Suppressor macrophage (primary cell): Measurements from ENCODE around the gene BACH2.
"Not testable (repeated sequence)": the region's sequence is repeated elsewhere in the genome, so short reads cannot be mapped to it uniquely, and the experiment has no call there.

Source experiments
- DNase-seq, 4 experiments: peaks; one replicate each; pipeline ENCODE4 v3.0.0-alpha.2; 2020 to 2022
- total RNA-seq, 17 experiments: gene quantifications; one replicate each; lab custom pipeline; 2026; ENCODE audit warnings: mixed read lengths in 6 of 17, inconsistent platforms in 3 of 17; lab: John Stamatoyannopoulos, UW

BACH2 gene
- total RNA-seq: 0.03 to 4.7 (median 0.20) reads per million in 17 experiments

GRCh38 chr6:90296341-90297114 is at the start of gene BACH2:
BACH2 (minus strand) TSS chr6:90296843; CDS start chr6:90008844, 287,999 bp downstream.
- DNase-seq: peak; percentile 89 to 93 (median 92)

DNA sequence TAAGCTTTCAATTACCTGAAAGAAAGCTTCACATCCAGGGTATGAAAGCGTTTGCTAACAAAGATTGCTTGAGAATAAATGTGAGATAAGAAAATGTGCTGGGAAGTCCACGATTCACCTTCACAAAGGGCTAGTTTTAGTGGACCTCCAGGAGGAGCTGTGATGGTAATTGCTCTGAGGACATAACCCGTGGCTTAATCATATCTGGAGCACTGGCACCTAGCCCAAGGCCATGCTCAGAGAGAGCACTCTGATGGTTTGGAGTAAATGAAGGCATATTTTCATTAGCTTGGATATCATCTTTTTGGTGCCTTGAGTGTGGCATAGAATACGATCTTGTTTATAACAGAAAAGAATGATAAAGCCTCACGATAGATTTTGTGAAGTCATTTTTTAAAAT is 46.9 kb upstream of the BACH2 start:
- DNase-seq: no peak

GRCh38 chr6:90338409-90338808 is 41.8 kb upstream of the BACH2 start:
- DNase-seq: no peak

GRCh38 chr6:90336388-90336947 is 39.8 kb upstream of the BACH2 start:
- DNase-seq: no peak

DNA sequence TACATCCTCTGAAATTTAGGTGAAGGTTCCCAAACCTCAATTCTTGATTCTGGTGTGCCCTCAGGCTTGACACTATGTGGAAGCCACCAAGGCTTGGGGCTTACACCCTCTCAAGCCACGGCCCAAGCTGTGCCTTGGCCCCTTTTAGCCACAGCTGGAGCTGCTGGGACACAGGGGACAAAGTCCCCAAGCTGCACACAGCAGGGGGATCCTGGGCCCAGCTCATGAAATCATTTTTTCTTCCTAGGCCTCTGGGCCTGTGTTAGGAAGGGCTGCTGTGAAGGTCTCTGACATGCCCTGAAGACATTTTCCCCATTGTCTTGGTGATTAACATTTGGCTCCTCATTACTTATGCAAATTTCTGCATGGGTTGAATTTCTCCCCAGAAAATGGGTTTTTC is 37.3 kb upstream of the BACH2 start:
- no peak for DNase-seq

GRCh38 chr6:90332978-90333543 is 36.4 kb upstream of the BACH2 start:
- DNase-seq: not testable (repeated sequence)

DNA sequence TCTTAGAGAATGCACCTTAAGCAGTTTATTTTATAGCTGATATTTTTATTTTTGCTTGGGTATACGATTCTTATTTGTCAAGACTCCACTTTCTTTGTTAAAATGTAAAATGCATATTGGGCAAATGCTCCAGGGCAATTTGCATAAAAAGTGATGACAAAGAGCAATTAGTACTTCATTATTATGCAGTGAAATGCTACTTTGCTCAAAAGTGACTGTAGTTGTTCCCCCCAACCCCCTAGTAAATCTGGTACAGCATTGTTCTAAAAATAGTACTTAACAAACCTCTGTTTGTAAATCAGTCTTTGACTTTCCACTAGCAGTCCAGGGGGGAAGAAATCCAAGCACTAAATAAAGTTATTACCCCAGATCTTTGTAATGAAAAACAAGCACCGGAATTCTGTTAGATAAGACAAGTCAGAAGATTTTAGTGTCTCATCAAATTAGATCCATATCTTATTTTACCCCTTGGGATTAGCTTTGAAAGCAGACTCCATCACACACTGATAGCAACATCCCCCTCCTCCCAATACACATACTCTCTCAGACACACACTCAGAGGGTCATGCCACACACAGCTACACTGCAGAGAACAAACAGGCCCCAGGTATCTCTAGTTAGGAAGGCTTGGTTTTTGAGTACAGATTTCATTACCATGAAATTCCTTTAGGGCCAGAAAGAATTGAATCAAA is 32.9 kb upstream of the BACH2 start:
- no peak for DNase-seq

- no peak for DNase-seq
These were observed 31.4 kb upstream of the BACH2 start for GRCh38 chr6:90328004-90328403.

DNA sequence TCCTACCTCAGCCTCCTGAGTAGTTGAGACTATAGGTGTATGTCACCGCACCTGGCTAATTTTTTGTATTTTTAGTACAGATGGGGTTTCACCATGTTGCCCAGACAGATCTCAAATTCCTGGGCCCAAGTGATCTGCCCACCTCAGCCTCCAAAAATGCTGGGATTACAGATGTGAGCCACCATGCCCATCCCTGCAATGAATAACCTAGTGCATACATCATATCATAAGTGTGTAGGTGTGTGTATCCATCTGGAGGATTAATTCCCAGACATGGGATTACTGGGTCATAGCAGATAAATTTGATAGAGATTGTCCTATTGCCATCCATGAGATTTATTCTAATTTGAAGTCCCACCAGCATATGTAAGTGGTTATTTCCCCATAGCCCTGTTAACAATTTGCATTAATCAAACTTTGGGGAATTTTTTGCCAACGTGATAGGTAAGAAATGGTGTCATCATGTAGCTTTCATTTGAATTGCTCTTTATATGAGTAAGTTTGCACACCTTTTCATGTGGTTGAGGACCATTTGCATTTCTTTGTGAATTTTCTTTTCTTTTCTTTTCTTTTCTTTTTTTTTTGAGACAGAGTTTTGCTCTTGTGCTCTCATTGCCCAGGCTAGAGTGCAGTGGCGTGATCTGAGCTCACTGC is 29.9 kb upstream of the BACH2 start:
- no peak for DNase-seq

DNA sequence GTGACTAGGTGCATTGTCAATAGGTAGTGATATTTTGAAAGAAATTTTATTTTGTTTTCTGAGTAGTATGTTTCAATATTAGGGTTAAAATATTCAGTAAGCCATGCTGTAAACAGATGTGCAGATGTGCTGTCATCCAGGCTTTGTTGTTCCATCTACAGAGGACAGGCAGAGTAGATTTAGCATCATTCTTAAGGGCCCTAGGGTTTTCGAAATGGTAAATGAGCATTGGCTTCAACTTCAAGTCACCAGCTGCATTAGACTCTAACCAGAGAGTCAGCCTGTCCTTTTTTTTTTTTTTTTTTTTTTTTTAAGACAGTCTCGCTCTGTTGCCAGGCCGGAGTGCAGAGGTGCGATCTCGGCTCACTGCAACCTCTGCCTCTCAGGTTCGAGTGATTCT is 27.1 kb upstream of the BACH2 start:
- DNase-seq: no peak

DNA sequence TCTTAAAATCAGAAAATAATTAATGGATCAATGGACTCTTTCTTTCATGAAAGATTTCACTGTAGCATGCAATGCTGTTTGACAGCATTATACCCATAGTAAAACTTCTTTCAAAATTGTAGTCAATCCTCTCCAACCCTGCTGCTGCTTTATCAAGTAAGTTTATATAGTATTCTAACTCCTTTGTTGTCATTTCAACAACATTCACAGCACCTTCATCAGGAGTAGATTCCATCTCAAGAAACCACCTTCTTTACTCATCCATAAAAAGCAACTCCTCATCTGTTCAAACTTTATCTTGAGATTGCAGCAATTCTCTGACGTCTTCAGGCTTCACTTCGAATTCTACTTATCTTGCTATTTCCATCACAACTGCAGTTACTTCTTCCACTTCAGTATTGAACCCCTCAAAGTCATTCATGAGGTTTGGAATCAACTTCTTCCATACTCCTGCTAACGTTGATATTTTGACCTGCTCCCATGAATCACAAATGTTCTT is 26.4 kb upstream of the BACH2 start:
- DNase-seq: no peak

DNA sequence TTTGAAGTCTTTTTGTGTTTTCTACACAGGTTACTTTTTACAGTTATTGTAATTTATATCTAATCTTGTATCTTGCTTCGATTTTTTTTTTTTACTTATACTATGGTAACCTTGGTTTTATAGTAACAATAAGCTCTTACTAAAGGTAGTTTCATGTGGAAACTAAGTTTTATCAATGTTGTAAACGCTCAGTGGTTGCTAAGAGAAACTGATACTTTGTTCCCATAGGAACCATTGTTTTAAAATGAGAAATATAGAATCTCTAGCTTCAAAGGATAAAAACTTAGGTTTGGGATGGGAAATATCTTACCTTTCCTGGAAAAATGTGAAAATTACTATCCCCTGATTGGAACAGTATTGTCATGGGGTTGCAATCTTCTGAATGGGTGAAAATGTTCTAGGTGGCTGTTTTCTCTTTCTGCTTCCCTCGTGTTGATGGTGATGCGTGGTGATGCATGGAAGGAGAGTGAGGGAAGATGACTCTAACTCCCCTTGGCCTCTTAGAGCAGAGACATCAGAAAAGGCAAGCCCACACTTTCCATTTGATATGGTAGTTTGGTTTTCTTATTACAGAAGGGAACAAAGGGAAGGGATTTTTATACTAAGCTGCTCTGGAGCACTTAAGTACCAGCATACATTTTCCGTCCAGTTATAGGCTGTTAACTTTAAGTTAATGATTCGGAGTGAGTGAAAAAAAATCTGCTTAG is 23.5 kb upstream of the BACH2 start:
- DNase-seq: no peak

GRCh38 chr6:90319044-90319443 is 22.4 kb upstream of the BACH2 start:
- no peak for DNase-seq

DNA sequence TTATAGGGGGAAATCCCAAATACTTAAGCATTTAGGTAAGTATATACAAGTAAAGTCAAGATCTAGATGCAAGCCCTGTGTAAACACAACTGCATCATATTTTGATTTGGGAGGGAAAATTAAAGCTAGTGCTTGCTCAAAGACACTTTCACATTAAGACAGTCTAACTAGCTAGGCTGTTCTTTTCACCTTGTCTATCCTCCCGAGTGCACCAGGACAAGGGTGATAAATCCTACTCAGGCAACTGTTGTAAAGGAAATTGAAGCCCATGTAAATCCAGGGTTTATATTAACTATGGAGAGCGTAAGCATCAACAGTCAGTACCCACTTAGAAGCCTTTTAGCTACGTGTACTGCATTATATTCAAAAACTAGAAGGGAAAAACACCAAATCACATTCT is 19.3 kb upstream of the BACH2 start:
- no peak for DNase-seq

GRCh38 chr6:90315354-90315950 is 18.8 kb upstream of the BACH2 start:
- DNase-seq: no peak

GRCh38 chr6:90314514-90314913 is 17.9 kb upstream of the BACH2 start:
- DNase-seq: no peak

GRCh38 chr6:90311569-90311968 is 14.9 kb upstream of the BACH2 start:
- no peak for DNase-seq

DNA sequence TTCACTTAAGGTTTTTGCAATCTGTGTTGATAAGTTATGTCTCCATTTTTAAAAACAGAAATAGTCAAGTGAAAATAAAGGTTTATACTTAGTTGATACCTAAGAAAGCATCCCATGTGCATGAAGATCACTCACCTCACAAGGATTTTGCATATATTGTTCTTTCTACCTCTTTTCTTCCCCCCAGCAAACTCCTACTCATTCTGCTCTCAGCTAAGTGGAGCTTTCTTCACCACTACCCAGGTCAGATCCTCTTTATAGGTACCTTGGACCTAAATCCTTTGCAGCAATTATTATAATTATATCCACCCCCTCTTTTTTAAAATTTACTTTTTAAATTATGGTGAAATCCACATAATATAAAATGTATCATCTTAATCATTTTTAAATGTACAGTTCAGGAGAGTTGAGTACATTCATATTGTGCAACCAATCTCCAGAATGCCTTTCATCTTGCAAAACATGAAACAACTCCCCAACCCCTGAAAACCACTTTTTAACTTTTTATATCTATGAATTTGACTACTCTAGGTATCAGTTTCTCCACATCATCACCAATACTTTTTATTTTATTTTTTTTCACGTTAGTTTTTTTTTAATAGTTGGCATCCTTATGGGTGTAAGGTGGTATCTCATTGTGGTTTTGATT is 9.3 kb upstream of the BACH2 start:
- DNase-seq: no peak

GRCh38 chr6:90304308-90304707 is 7.7 kb upstream of the BACH2 start:
- no peak for DNase-seq

- peak; percentile 32 to 73 (median 67) for DNase-seq
These were observed 6.4 kb upstream of the BACH2 start for GRCh38 chr6:90303039-90303438.

DNA sequence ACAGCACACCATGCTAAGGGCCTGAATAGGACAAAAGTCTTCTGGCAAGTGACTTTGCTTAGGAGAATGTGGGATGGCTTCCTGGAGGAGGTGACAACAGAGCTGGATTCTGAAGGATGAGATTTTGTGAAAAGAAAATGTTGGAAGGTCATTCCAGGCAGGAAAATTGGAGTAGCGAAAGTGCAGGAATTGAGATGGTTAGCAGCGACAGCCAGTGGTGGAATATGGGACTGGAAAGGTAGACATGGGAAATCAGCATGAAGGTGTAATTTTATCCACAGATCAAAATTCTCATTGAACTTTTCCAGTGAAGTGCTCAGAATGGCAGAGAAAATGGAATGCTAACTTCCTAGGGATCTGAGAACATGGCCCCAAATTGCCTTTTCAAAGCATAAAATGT is 5.7 kb upstream of the BACH2 start:
- DNase-seq: no peak
